K562 (cell line): Measurements from ENCODE around the gene ADPGK. TPM values are rescaled to one million over a fixed set of nuclear protein-coding genes. Genes with fewer than 3 reads are reported as not detected.
A peak's percentile ranks its signal among the peaks of the same experiment; 100 is the strongest.

ENCODE experiments used
- HIVEP1 ChIP-seq: fragments of 250-450 bp; sonication (Bioruptor Pico); IDR thresholded peaks from 2 replicates; pipeline ENCODE4 v1.4.0; 2020; ENCODE audit warnings: mild to moderate bottlenecking
- MYBL2 ChIP-seq, 2 experiments: fragments of 450-650 bp in 1 of 2; sonication (generic) in 1 of 2; formaldehyde crosslinking in 1 of 2; IDR thresholded peaks; 2 replicates each; pipeline versions ENCODE4 v1.6.1 to v1.8.1; 2017 to 2022; ENCODE audit warnings: borderline replicate concordance in 1 of 2, inconsistent platforms in 1 of 2, low read depth in 1 of 2, mild to moderate bottlenecking in 1 of 2, missing genetic modification reagents in 1 of 2, moderate library complexity in 1 of 2
- NFE2L1 ChIP-seq: fragments of 450-650 bp; IDR thresholded peaks from 2 replicates; pipeline ENCODE4 v1.6.1; 2016; ENCODE audit warnings: missing genetic modification characterization, low read depth, mild to moderate bottlenecking, missing compliant biosample characterization, moderate library complexity, borderline replicate concordance
- polyA plus RNA-seq, 8 experiments: library from polyadenylated mRNA; depleted of rRNA in 4 of 8; stranded (reverse) in 5 of 8; unstranded in 3 of 8; fragments of >200 nt; fragmentation: Nextera tagmentation in 2 of 8; fragmentation: Illumina TruSeq in 1 of 8; extraction: Ambion mirVana in 2 of 8; extraction: Trizol in 1 of 8; gene quantifications; 2 replicates each; pipeline versions ENCODE4 v1.2.1 to v1.2.3, GENCODE V29; 2011 to 2014; ENCODE audit warnings: inconsistent platforms in 1 of 8, missing spikeins in 1 of 8
- total RNA-seq, 7 experiments: library from RNA; depleted of rRNA in 6 of 7; stranded (reverse); fragments of >200 nt in 6 of 7; fragmentation: Illumina TruSeq in 2 of 7; extraction: Trizol in 2 of 7; gene quantifications; 2 replicates each; pipeline versions ENCODE4 v1.2.1 to v1.2.3, GENCODE V29; 2011 to 2021; ENCODE audit warnings: low replicate concordance in 1 of 7
- TF ChIP-seq, protein P1 (sequence below): fragments of 450-650 bp; IDR thresholded peaks from 2 replicates; pipeline ENCODE4 v1.6.1; 2016; ENCODE audit warnings: mild to moderate bottlenecking, moderate library complexity
- TF ChIP-seq, protein P2 (sequence below), 2 experiments: fragments of 450-650 bp; formaldehyde crosslinking in 1 of 2; IDR thresholded peaks; 2 replicates each; pipeline versions ENCODE4 v1.4.0 to v1.6.1; 2014 to 2020; ENCODE audit warnings: mild to moderate bottlenecking in 2 of 2, borderline replicate concordance in 1 of 2, low read depth in 1 of 2

The ADPGK gene
- total and polyA plus RNA-seq, 9 of the 15 experiments (the other 6 are each of a cell fraction or from before 2014, with no cell fraction given): 13.4 to 97.4 (median 48.5) TPM

DNA sequence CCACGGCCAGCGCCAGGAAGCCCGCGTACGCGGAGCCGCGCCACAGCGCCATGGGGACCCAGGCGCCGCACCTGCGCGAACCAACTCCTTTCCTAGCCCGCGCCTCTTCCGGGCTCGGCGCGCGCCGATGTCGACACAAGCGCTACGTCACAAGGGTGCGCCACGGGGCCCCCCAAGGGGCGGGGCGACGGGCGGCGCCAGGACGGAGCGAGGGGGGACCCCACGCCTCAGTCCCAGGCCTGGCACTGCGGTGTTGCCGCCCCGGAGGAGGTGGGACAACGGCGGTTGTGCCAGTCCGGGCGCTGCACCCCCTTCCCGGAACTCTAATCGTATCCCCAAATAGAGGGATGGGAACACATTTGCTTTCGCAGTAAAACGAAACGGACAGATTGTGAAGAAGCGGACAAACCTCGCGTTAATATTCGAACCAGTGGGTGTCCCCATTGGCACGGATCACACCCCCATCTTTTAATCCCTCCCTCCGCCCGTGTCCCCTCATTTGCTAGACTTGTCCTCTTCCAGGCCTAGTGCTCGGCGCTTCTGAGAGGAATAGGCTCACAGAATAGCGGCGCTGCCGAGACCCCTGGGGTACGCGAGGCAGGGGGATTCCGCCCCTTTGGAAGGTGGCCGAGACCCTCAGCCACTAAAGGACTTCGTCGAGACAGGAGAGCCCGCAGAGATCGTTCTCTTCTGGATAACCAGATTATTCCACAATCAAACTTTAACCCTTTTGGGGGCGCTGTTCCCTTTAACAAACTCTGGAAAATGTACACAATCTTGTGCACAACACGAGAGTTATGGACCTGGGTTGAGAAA lies at the start of gene ADPGK (continued):
- TF ChIP-seq, protein P1, sequence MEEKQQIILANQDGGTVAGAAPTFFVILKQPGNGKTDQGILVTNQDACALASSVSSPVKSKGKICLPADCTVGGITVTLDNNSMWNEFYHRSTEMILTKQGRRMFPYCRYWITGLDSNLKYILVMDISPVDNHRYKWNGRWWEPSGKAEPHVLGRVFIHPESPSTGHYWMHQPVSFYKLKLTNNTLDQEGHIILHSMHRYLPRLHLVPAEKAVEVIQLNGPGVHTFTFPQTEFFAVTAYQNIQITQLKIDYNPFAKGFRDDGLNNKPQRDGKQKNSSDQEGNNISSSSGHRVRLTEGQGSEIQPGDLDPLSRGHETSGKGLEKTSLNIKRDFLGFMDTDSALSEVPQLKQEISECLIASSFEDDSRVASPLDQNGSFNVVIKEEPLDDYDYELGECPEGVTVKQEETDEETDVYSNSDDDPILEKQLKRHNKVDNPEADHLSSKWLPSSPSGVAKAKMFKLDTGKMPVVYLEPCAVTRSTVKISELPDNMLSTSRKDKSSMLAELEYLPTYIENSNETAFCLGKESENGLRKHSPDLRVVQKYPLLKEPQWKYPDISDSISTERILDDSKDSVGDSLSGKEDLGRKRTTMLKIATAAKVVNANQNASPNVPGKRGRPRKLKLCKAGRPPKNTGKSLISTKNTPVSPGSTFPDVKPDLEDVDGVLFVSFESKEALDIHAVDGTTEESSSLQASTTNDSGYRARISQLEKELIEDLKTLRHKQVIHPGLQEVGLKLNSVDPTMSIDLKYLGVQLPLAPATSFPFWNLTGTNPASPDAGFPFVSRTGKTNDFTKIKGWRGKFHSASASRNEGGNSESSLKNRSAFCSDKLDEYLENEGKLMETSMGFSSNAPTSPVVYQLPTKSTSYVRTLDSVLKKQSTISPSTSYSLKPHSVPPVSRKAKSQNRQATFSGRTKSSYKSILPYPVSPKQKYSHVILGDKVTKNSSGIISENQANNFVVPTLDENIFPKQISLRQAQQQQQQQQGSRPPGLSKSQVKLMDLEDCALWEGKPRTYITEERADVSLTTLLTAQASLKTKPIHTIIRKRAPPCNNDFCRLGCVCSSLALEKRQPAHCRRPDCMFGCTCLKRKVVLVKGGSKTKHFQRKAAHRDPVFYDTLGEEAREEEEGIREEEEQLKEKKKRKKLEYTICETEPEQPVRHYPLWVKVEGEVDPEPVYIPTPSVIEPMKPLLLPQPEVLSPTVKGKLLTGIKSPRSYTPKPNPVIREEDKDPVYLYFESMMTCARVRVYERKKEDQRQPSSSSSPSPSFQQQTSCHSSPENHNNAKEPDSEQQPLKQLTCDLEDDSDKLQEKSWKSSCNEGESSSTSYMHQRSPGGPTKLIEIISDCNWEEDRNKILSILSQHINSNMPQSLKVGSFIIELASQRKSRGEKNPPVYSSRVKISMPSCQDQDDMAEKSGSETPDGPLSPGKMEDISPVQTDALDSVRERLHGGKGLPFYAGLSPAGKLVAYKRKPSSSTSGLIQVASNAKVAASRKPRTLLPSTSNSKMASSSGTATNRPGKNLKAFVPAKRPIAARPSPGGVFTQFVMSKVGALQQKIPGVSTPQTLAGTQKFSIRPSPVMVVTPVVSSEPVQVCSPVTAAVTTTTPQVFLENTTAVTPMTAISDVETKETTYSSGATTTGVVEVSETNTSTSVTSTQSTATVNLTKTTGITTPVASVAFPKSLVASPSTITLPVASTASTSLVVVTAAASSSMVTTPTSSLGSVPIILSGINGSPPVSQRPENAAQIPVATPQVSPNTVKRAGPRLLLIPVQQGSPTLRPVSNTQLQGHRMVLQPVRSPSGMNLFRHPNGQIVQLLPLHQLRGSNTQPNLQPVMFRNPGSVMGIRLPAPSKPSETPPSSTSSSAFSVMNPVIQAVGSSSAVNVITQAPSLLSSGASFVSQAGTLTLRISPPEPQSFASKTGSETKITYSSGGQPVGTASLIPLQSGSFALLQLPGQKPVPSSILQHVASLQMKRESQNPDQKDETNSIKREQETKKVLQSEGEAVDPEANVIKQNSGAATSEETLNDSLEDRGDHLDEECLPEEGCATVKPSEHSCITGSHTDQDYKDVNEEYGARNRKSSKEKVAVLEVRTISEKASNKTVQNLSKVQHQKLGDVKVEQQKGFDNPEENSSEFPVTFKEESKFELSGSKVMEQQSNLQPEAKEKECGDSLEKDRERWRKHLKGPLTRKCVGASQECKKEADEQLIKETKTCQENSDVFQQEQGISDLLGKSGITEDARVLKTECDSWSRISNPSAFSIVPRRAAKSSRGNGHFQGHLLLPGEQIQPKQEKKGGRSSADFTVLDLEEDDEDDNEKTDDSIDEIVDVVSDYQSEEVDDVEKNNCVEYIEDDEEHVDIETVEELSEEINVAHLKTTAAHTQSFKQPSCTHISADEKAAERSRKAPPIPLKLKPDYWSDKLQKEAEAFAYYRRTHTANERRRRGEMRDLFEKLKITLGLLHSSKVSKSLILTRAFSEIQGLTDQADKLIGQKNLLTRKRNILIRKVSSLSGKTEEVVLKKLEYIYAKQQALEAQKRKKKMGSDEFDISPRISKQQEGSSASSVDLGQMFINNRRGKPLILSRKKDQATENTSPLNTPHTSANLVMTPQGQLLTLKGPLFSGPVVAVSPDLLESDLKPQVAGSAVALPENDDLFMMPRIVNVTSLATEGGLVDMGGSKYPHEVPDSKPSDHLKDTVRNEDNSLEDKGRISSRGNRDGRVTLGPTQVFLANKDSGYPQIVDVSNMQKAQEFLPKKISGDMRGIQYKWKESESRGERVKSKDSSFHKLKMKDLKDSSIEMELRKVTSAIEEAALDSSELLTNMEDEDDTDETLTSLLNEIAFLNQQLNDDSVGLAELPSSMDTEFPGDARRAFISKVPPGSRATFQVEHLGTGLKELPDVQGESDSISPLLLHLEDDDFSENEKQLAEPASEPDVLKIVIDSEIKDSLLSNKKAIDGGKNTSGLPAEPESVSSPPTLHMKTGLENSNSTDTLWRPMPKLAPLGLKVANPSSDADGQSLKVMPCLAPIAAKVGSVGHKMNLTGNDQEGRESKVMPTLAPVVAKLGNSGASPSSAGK: peak; percentile 38; the same call in 1 of the 2 replicates
- TF ChIP-seq MYBL2 (IDR thresholded peaks at IDR 0.05; ENCODE audit: low read depth) (no peak), MYBL2 (CRISPR knock-in tag; IDR thresholded peaks at IDR 0.05; ENCODE audit: borderline replicate concordance) (no peak), NFE2L1 (tag) (no peak), HIVEP1 (no peak; the same call in 1 of the 2 replicates)
- TF ChIP-seq, protein P2, sequence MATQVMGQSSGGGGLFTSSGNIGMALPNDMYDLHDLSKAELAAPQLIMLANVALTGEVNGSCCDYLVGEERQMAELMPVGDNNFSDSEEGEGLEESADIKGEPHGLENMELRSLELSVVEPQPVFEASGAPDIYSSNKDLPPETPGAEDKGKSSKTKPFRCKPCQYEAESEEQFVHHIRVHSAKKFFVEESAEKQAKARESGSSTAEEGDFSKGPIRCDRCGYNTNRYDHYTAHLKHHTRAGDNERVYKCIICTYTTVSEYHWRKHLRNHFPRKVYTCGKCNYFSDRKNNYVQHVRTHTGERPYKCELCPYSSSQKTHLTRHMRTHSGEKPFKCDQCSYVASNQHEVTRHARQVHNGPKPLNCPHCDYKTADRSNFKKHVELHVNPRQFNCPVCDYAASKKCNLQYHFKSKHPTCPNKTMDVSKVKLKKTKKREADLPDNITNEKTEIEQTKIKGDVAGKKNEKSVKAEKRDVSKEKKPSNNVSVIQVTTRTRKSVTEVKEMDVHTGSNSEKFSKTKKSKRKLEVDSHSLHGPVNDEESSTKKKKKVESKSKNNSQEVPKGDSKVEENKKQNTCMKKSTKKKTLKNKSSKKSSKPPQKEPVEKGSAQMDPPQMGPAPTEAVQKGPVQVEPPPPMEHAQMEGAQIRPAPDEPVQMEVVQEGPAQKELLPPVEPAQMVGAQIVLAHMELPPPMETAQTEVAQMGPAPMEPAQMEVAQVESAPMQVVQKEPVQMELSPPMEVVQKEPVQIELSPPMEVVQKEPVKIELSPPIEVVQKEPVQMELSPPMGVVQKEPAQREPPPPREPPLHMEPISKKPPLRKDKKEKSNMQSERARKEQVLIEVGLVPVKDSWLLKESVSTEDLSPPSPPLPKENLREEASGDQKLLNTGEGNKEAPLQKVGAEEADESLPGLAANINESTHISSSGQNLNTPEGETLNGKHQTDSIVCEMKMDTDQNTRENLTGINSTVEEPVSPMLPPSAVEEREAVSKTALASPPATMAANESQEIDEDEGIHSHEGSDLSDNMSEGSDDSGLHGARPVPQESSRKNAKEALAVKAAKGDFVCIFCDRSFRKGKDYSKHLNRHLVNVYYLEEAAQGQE (IDR thresholded peaks at IDR 0.05; ENCODE audit: borderline replicate concordance): peak; percentile 28; the same call in 1 of the 2 replicates
- TF ChIP-seq, protein P2 (CRISPR knock-in tag; IDR thresholded peaks at IDR 0.05; ENCODE audit: low read depth): peak; percentile 60; the same call in 1 of the 2 replicates
